ENCODE measurements around the gene HLA-DQA2. TPM values are rescaled to one million over a fixed set of nuclear protein-coding genes. Genes with fewer than 3 reads are reported as not detected.

The HLA-DQA2 gene
- polyA plus RNA-seq, 1 experiment = not detected

DNA sequence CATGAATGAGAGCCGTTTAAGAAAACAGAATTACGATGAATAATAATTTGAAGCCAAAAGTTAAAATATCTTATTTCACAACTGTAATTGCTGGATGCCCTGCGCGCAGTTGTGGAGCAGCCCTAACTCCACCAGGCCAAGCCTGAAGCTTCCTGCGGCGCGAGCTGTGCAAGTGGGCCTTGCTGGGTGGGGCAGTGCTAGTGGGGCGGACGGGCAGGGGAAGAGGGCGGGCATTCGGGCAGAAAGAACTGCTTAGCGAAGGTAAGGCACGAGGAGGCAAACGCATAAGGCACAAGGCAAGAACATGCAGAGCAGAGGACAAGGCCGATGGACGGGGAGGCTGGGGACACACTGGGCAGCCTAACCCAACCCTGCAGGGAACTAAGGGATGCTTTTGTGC, 19.9 kb downstream of the HLA-DQA2 start:
- Histone ChIP-seq H3K4me3 (ENCODE audit: low read depth, low read length) (no peak overlapping the region), H3K27ac (ENCODE audit: low read depth, low read length) (no peak overlapping the region), H3K27me3 (ENCODE audit: control insufficient read depth, insufficient read depth, low read length) (peaks cover 6% of the 10 kb centered on the region), H3K9me3 (ENCODE audit: control insufficient read depth, insufficient read depth, low read length) (no peaks in the 10 kb centered on the region)
- no peak for TF ChIP-seq CTCF (IDR thresholded peaks at IDR 0.05; ENCODE audit: low read depth, low read length)
- DNase-seq (ENCODE audit: low read depth, low spot score) = no peak
- POLR2A ChIA-PET = no interaction called here
- CTCF ChIA-PET = interaction anchor here (1.3 kb wide), 1 partner anchor 25 kb away, joined by 3 read pairs; no protein-coding TSS in a partner anchor

- Histone ChIP-seq H3K27ac (ENCODE audit: low read depth, low read length) (no peak overlapping the region), H3K27me3 (ENCODE audit: control insufficient read depth, insufficient read depth, low read length) (peaks cover 6% of the 10 kb centered on the region), H3K9me3 (ENCODE audit: control insufficient read depth, insufficient read depth, low read length) (no peaks in the 10 kb centered on the region), H3K4me3 (ENCODE audit: low read depth, low read length) (no peak overlapping the region)
- POLR2A ChIA-PET = no interaction called here
- CTCF ChIA-PET = interaction anchor here (1.3 kb wide), 1 partner anchor 24 kb away, joined by 3 read pairs; no protein-coding TSS in a partner anchor
- TF ChIP-seq CTCF (IDR thresholded peaks at IDR 0.05; ENCODE audit: low read depth, low read length) = no peak
- DNase-seq (ENCODE audit: low read depth, low spot score) = no peak
Observed at GRCh38 chr6:32761548-32761947, 20.4 kb downstream of the HLA-DQA2 start.

- ChIA-PET CTCF (no interaction called here), POLR2A (no interaction called here)
- Histone ChIP-seq H3K4me3 (ENCODE audit: low read depth, low read length) (no peak within 1 kb of the TSS), H3K27me3 (ENCODE audit: control insufficient read depth, insufficient read depth, low read length) (peaks cover 8% of the 10 kb centered on the region), H3K9me3 (ENCODE audit: control insufficient read depth, insufficient read depth, low read length) (no peaks in the 10 kb centered on the region), H3K27ac (ENCODE audit: low read depth, low read length) (no peak within 1 kb of the TSS)
- DNase-seq (ENCODE audit: low read depth, low spot score) = no peak
- no peak for TF ChIP-seq CTCF (IDR thresholded peaks at IDR 0.05; ENCODE audit: low read depth, low read length)
Observed at GRCh38 chr6:32763421-32763820, 22.2 kb downstream of the HLA-DQA2 start, which contains the start of gene HLA-DQB2. TSS of gene HLA-DQB2 (minus strand) at chr6:32763532. CDS start at chr6:32763470, 62 bp downstream.

DNA sequence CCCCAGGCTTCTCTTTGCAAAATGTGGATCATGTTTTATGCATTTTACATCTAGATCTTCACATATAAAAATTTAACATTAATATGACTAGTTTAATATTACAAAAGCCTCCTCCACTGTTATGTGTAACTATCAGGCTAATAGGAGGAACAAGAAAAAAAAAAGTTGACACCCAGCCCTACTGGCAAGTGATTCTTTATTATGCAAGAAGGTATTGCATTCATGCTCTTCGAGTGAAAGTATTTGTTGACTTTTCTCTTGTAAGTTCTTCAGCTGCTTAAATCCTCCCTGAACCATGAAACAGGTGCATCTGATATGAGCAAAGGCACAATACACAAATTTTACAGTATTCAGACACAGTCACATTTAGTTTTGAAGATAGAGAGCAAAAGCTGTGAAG, 22.9 kb downstream of the HLA-DQA2 start:
- H3K4me3 ChIP-seq (ENCODE audit: low read depth, low read length) = no peak overlapping the region
- CTCF ChIA-PET = no interaction called here
- POLR2A ChIA-PET = no interaction called here
- TF ChIP-seq CTCF (IDR thresholded peaks at IDR 0.05; ENCODE audit: low read depth, low read length) = no peak
- no peak for DNase-seq (ENCODE audit: low read depth, low spot score)
- H3K9me3 ChIP-seq (ENCODE audit: control insufficient read depth, insufficient read depth, low read length) = no peaks in the 10 kb centered on the region
- H3K27me3 ChIP-seq (ENCODE audit: control insufficient read depth, insufficient read depth, low read length) = peaks cover 8% of the 10 kb centered on the region
- H3K27ac ChIP-seq (ENCODE audit: low read depth, low read length) = no peak overlapping the region

DNA sequence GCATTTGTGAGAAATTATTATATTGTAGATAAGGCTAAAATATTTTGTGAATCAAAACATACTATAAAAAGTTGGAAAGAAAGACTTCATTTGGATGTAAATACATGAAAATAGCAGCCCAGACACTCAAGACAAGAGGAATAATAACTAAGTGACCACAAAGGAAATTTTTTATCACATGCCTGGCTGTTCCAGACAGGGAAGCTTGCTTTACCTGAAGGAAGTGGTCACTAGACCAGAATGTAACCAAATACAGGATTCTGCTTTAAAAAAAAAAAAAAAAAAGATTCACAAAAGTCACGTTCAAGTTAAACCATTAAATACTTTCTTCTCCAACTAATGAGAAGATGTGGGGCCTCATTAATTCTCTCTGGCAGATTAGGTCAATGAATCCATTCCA, 31.5 kb downstream of the HLA-DQA2 start:
- peaks cover 2% of the 10 kb centered on the region for H3K27me3 ChIP-seq (ENCODE audit: control insufficient read depth, insufficient read depth, low read length)
- no peak for DNase-seq (ENCODE audit: low read depth, low spot score)
- TF ChIP-seq CTCF (IDR thresholded peaks at IDR 0.05; ENCODE audit: low read depth, low read length) = no peak
- ChIA-PET CTCF (interaction anchor here (1.0 kb wide), 1 partner anchor 13 kb away, joined by 3 read pairs; no protein-coding TSS in a partner anchor), POLR2A (no interaction called here)
- H3K27ac ChIP-seq (ENCODE audit: low read depth, low read length) = no peak overlapping the region
- H3K4me3 ChIP-seq (ENCODE audit: low read depth, low read length) = no peak overlapping the region
- H3K9me3 ChIP-seq (ENCODE audit: control insufficient read depth, insufficient read depth, low read length) = no peaks in the 10 kb centered on the region

Data from AG04450 (cell line).